Astrocyte (in vitro differentiated cells and primary cell): ENCODE measurements around the gene ZNF629. TPM values are rescaled to one million over a fixed set of nuclear protein-coding genes. Genes with fewer than 3 reads are reported as not detected.
A peak's percentile ranks its signal among the peaks of the same experiment; 100 is the strongest.
"Not testable (repeated sequence)": the region's sequence is repeated elsewhere in the genome, so short reads cannot be mapped to it uniquely, and the experiment has no call there.

ENCODE experiments used
- DNase-seq: peaks from one replicate; pipeline ENCODE4 v3.0.0-alpha.2; 2010; ENCODE audit warnings: low read depth
- FAIRE-seq: peaks from 2 replicates; lab custom pipeline; 2011; peaks lifted over from hg19 to GRCh38; lab: Jason Lieb, UNC
- H2AFZ ChIP-seq: 2 replicates; pipeline ENCODE4 v1.6.0; 2012; ENCODE audit warnings: low read depth, low read length, inconsistent platforms
- H3K27ac ChIP-seq: 2 replicates; pipeline ENCODE4 v1.5.1; 2011; ENCODE audit warnings: low read depth, low read length, inconsistent platforms
- H3K27me3 ChIP-seq: 2 replicates; pipeline ENCODE4 v1.6.0; 2011; ENCODE audit warnings: low read length, inconsistent platforms; ENCODE audit not compliant: insufficient read depth
- H3K36me3 ChIP-seq: 2 replicates; pipeline ENCODE4 v1.5.1; 2011; ENCODE audit warnings: low read length, inconsistent platforms; ENCODE audit not compliant: insufficient read depth
- H3K4me1 ChIP-seq: 2 replicates; pipeline ENCODE4 v1.5.1; 2011; ENCODE audit warnings: low read length, inconsistent platforms; ENCODE audit not compliant: insufficient read depth
- H3K4me2 ChIP-seq: 2 replicates; pipeline ENCODE4 v1.6.0; 2012; ENCODE audit warnings: low read length, inconsistent platforms
- H3K4me3 ChIP-seq: 2 replicates; pipeline ENCODE4 v1.5.1; 2011; ENCODE audit warnings: low read depth, mild to moderate bottlenecking, low read length, inconsistent platforms; ENCODE audit not compliant: insufficient read depth
- H3K79me2 ChIP-seq: 2 replicates; pipeline ENCODE4 v1.6.0; 2012; ENCODE audit warnings: mild to moderate bottlenecking, low read length, inconsistent platforms; ENCODE audit not compliant: insufficient read depth
- H3K9ac ChIP-seq: 2 replicates; pipeline ENCODE4 v1.6.0; 2012; ENCODE audit warnings: mild to moderate bottlenecking, low read length, inconsistent platforms
- H3K9me3 ChIP-seq: 2 replicates; pipeline ENCODE4 v1.5.1; 2012; ENCODE audit warnings: low read depth, mild to moderate bottlenecking, low read length, inconsistent platforms; ENCODE audit not compliant: insufficient read depth
- H4K20me1 ChIP-seq: 2 replicates; pipeline ENCODE4 v1.6.0; 2012; ENCODE audit warnings: low read length, inconsistent platforms; ENCODE audit not compliant: insufficient read depth
- H3K27ac Mint-ChIP-seq: one replicate; pipeline ENCODE4 v1.8.0; 2021; ENCODE audit warnings: mild to moderate bottlenecking, mixed read lengths; ENCODE audit not compliant: unreplicated experiment
- H3K27me3 Mint-ChIP-seq: one replicate; pipeline ENCODE4 v1.8.0; 2021; ENCODE audit warnings: low read depth, mixed read lengths; ENCODE audit not compliant: unreplicated experiment
- H3K36me3 Mint-ChIP-seq: one replicate; pipeline ENCODE4 v1.8.0; 2021; ENCODE audit warnings: low read depth, mixed read lengths; ENCODE audit not compliant: unreplicated experiment
- H3K4me1 Mint-ChIP-seq: one replicate; pipeline ENCODE4 v1.8.0; 2021; ENCODE audit warnings: low read depth, mixed read lengths; ENCODE audit not compliant: unreplicated experiment
- H3K4me3 Mint-ChIP-seq: one replicate; pipeline ENCODE4 v1.8.0; 2021; ENCODE audit warnings: mild to moderate bottlenecking, moderate library complexity, mixed read lengths; ENCODE audit not compliant: unreplicated experiment
- H3K9me3 Mint-ChIP-seq: one replicate; pipeline ENCODE4 v1.8.0; 2021; ENCODE audit warnings: mild to moderate bottlenecking, mixed read lengths; ENCODE audit not compliant: unreplicated experiment
- CTCF ChIP-seq: IDR thresholded peaks from 2 replicates; pipeline ENCODE4 v1.5.1; 2011; ENCODE audit warnings: low read depth, mild to moderate bottlenecking, inconsistent platforms, low read length, moderate library complexity; ENCODE audit not compliant: insufficient read depth
- EZH2 ChIP-seq: IDR thresholded peaks from 2 replicates; pipeline ENCODE4 v1.6.1; 2012; ENCODE audit warnings: mild to moderate bottlenecking, low read length, inconsistent platforms; ENCODE audit not compliant: insufficient read depth
- total RNA-seq: library from RNA; stranded (reverse); gene quantifications from 2 replicates; pipeline ENCODE4 v1.2.1, GENCODE V29; 2021

ZNF629 gene
- total RNA-seq, 1 donor from 2014 or later, result 17.6 TPM

GRCh38 chr16:30820952-30821421 lies 34.0 kb upstream of the ZNF629 start:
- peaks cover 3% of the 10 kb centered on the region for H3K27me3 Mint-ChIP-seq
- H3K36me3 Mint-ChIP-seq, result peaks cover 2% of the 10 kb centered on the region
- peaks cover 4% of the 10 kb centered on the region for H3K9me3 Mint-ChIP-seq
- H3K27ac ChIP-seq, result no peak overlapping the region
- DNase-seq (no peak), FAIRE-seq (no peak)
- no peak overlapping the region for H3K27ac Mint-ChIP-seq
- no peaks in the 10 kb centered on the region for H3K4me1 ChIP-seq
- no peaks in the 10 kb centered on the region for H3K4me1 Mint-ChIP-seq
- TF ChIP-seq CTCF, result no peak
- no peak for TF ChIP-seq EZH2
- H3K79me2 ChIP-seq, result no peaks in the 10 kb centered on the region
- H4K20me1 ChIP-seq, result no peaks in the 10 kb centered on the region
- H2AFZ ChIP-seq, result no peak overlapping the region
- H3K4me3 ChIP-seq, result no peak overlapping the region
- H3K36me3 ChIP-seq, result no peaks in the 10 kb centered on the region
- no peaks in the 10 kb centered on the region for H3K27me3 ChIP-seq
- no peak overlapping the region for H3K9ac ChIP-seq
- H3K9me3 ChIP-seq, result no peaks in the 10 kb centered on the region
- no peak overlapping the region for H3K4me2 ChIP-seq
- H3K4me3 Mint-ChIP-seq, result no peak overlapping the region

- Histone ChIP-seq H3K9ac (no peak overlapping the region), H4K20me1 (no peaks in the 10 kb centered on the region), H3K79me2 (no peaks in the 10 kb centered on the region), H3K36me3 (no peaks in the 10 kb centered on the region), H3K4me3 (no peak overlapping the region), H3K9me3 (no peaks in the 10 kb centered on the region), H2AFZ (no peak overlapping the region), H3K27me3 (no peaks in the 10 kb centered on the region), H3K4me2 (no peak overlapping the region), H3K27ac (no peak overlapping the region), H3K4me1 (no peaks in the 10 kb centered on the region)
- DNase-seq (no peak), FAIRE-seq (no peak)
- peaks cover 2% of the 10 kb centered on the region for H3K4me1 Mint-ChIP-seq
- peaks cover 6% of the 10 kb centered on the region for H3K9me3 Mint-ChIP-seq
- peaks cover 1% of the 10 kb centered on the region for H3K27me3 Mint-ChIP-seq
- TF ChIP-seq EZH2, result no peak
- TF ChIP-seq CTCF, result no peak
- H3K27ac Mint-ChIP-seq, result no peak overlapping the region
- no peak overlapping the region for H3K4me3 Mint-ChIP-seq
- peaks cover 2% of the 10 kb centered on the region for H3K36me3 Mint-ChIP-seq
Measured at GRCh38 chr16:30816769-30817168, 29.8 kb upstream of the ZNF629 start.

- DNase-seq (no peak), FAIRE-seq (no peak)
- Mint-ChIP-seq H3K27ac (peak overlapping the region; percentile 85), H3K4me1 (peaks cover 2% of the 10 kb centered on the region), H3K36me3 (no peaks in the 10 kb centered on the region), H3K27me3 (peaks cover 4% of the 10 kb centered on the region), H3K9me3 (peaks cover 4% of the 10 kb centered on the region), H3K4me3 (peak overlapping the region; percentile 73)
- H3K79me2 ChIP-seq, result no peaks in the 10 kb centered on the region
- H4K20me1 ChIP-seq, result no peaks in the 10 kb centered on the region
- H3K27me3 ChIP-seq, result no peaks in the 10 kb centered on the region
- peak overlapping the region; percentile 64 for H3K4me3 ChIP-seq
- H3K4me1 ChIP-seq, result no peaks in the 10 kb centered on the region
- peak overlapping the region; percentile 94 for H3K4me2 ChIP-seq
- TF ChIP-seq EZH2, result no peak
- no peak for TF ChIP-seq CTCF
- peak overlapping the region; percentile 94 for H2AFZ ChIP-seq
- H3K9me3 ChIP-seq, result no peaks in the 10 kb centered on the region
- no peaks in the 10 kb centered on the region for H3K36me3 ChIP-seq
- H3K27ac ChIP-seq, result peak overlapping the region; percentile 32
- peak overlapping the region; percentile 81 for H3K9ac ChIP-seq
Measured at GRCh38 chr16:30813821-30814189, 26.8 kb upstream of the ZNF629 start.

GRCh38 chr16:30809675-30810074 lies 22.7 kb upstream of the ZNF629 start:
- not testable (repeated sequence) for H3K27ac ChIP-seq, H3K36me3 Mint-ChIP-seq, H3K4me3 Mint-ChIP-seq, FAIRE-seq, H3K9me3 ChIP-seq, H3K4me2 ChIP-seq, DNase-seq, H3K27me3 ChIP-seq, H4K20me1 ChIP-seq, H3K27ac Mint-ChIP-seq, H3K4me1 Mint-ChIP-seq, H3K9me3 Mint-ChIP-seq, H2AFZ ChIP-seq, H3K79me2 ChIP-seq, H3K27me3 Mint-ChIP-seq, H3K9ac ChIP-seq, H3K4me3 ChIP-seq, H3K36me3 ChIP-seq
- H3K4me1 ChIP-seq, result peaks cover 12% of the 10 kb centered on the region
